K562 (cell line): Measurements from ENCODE around the gene NDUFB10. TPM values are rescaled to one million over a fixed set of nuclear protein-coding genes. Genes with fewer than 3 reads are reported as not detected.
A peak's percentile ranks its signal among the peaks of the same experiment; 100 is the strongest.

Experiments
- CHCHD3 ChIP-seq: fragments of 250-450 bp; sonication (Bioruptor Pico); IDR thresholded peaks from 2 replicates; pipeline ENCODE4 v2.1.2; 2022; ENCODE audit warnings: mild to moderate bottlenecking
- EP400 ChIP-seq: fragments of 450-650 bp; IDR thresholded peaks from 2 replicates; pipeline ENCODE4 v1.6.1; 2017; ENCODE audit warnings: antibody characterized with exemption, mild to moderate bottlenecking, moderate library complexity
- HCFC1 ChIP-seq: IDR thresholded peaks from 2 replicates; pipeline ENCODE4 v1.6.1; 2012; ENCODE audit warnings: low read depth, low read length, improper control_type of control experiment
- JUN ChIP-seq, 2 experiments: sonication (generic) in 1 of 2; formaldehyde crosslinking in 1 of 2; IDR thresholded peaks; 2 replicates each; pipeline versions ENCODE4 v1.6.1 to v1.8.0; 2012 to 2022; ENCODE audit warnings: borderline replicate concordance in 2 of 2, mild to moderate bottlenecking in 2 of 2, improper control_type of control experiment in 1 of 2, low read depth in 1 of 2, low read length in 1 of 2, missing genetic modification reagents in 1 of 2
- JUND ChIP-seq, 2 experiments: IDR thresholded peaks; 2 replicates in 1 of 2; 3 replicates in 1 of 2; pipeline ENCODE4 v1.6.1; 2011; ENCODE audit warnings: borderline replicate concordance in 2 of 2, low read depth in 2 of 2, low read length in 2 of 2, improper control_type of control experiment in 1 of 2, missing biosample characterization in 1 of 2, missing genetic modification characterization in 1 of 2, missing genetic modification reagents in 1 of 2
- KAT7 ChIP-seq: sonication (generic); formaldehyde crosslinking; IDR thresholded peaks from 2 replicates; pipeline ENCODE4 v1.8.0; 2022; ENCODE audit warnings: missing genetic modification reagents, mild to moderate bottlenecking, borderline replicate concordance
- KAT8 ChIP-seq: fragments of 450-650 bp; IDR thresholded peaks from 2 replicates; pipeline ENCODE4 v1.6.1; 2016; ENCODE audit warnings: low read depth, mild to moderate bottlenecking
- LCOR ChIP-seq: sonication (generic); formaldehyde crosslinking; IDR thresholded peaks from 2 replicates; pipeline ENCODE4 v1.8.0; 2022; ENCODE audit warnings: mild to moderate bottlenecking, missing genetic modification reagents
- MTF1 ChIP-seq: fragments of 250-450 bp; sonication (Bioruptor Pico); IDR thresholded peaks from 2 replicates; pipeline ENCODE4 v1.9.0; 2021; ENCODE audit warnings: moderate library complexity, mild to moderate bottlenecking, inconsistent platforms, borderline replicate concordance
- RBBP5 ChIP-seq: fragments of 200-600 bp; sonication (generic); IDR thresholded peaks from 2 replicates; pipeline ENCODE4 v1.6.1; 2012; ENCODE audit warnings: borderline replicate concordance, mild to moderate bottlenecking, low read length, control low read depth, inconsistent platforms; ENCODE audit not compliant: insufficient read depth, poor library complexity, severe bottlenecking
- RBM25 ChIP-seq: fragments of 200-400 bp; formaldehyde crosslinking; IDR thresholded peaks from 2 replicates; pipeline ENCODE4 v1.6.1; 2018; ENCODE audit warnings: low read length, low read depth, moderate library complexity; ENCODE audit not compliant: severe bottlenecking
- RFX7 ChIP-seq: fragments of 250-450 bp; sonication (Bioruptor Pico); IDR thresholded peaks from 2 replicates; pipeline ENCODE4 v1.5.1; 2021; ENCODE audit warnings: mild to moderate bottlenecking
- SREBF1 ChIP-seq: fragments of 150-350 bp; IDR thresholded peaks from 2 replicates; pipeline ENCODE4 v1.6.1; 2014; ENCODE audit warnings: antibody characterized with exemption, low read depth, low read length, borderline replicate concordance
- TAF15 ChIP-seq: fragments of 200-400 bp; formaldehyde crosslinking; IDR thresholded peaks from 2 replicates; pipeline ENCODE4 v1.6.1; 2017; ENCODE audit warnings: mild to moderate bottlenecking, low read depth, low read length, moderate library complexity
- TFAP4 ChIP-seq: sonication (generic); formaldehyde crosslinking; IDR thresholded peaks from 2 replicates; pipeline ENCODE4 v1.8.0; 2022; ENCODE audit warnings: missing genetic modification reagents, mild to moderate bottlenecking, moderate library complexity, borderline replicate concordance
- ZBTB17 ChIP-seq: fragments of 450-650 bp; formaldehyde crosslinking; IDR thresholded peaks from 2 replicates; pipeline ENCODE4 v1.4.0; 2020; ENCODE audit warnings: mild to moderate bottlenecking
- ZNF133 ChIP-seq: fragments of 250-450 bp; sonication (Bioruptor Pico); IDR thresholded peaks from 2 replicates; pipeline ENCODE4 v1.4.0; 2020; ENCODE audit warnings: mild to moderate bottlenecking
- ZNF280B ChIP-seq: fragments of 250-450 bp; sonication (Bioruptor Pico); IDR thresholded peaks from 2 replicates; pipeline ENCODE4 v1.5.1; 2021; ENCODE audit warnings: mild to moderate bottlenecking
- ZNF347 ChIP-seq: fragments of 450-650 bp; formaldehyde crosslinking; IDR thresholded peaks from 2 replicates; pipeline ENCODE4 v1.4.0; 2020; ENCODE audit warnings: low read depth, mild to moderate bottlenecking, moderate library complexity
- ZNF507 ChIP-seq: conservative IDR thresholded peaks from 2 replicates; pipeline ENCODE4 v1.6.1; 2017; ENCODE audit warnings: missing genetic modification characterization, missing compliant biosample characterization
- polyA plus RNA-seq, 8 experiments: library from polyadenylated mRNA; depleted of rRNA in 4 of 8; stranded (reverse) in 5 of 8; unstranded in 3 of 8; fragments of >200 nt; fragmentation: Nextera tagmentation in 2 of 8; fragmentation: Illumina TruSeq in 1 of 8; extraction: Ambion mirVana in 2 of 8; extraction: Trizol in 1 of 8; gene quantifications; 2 replicates each; pipeline versions ENCODE4 v1.2.1 to v1.2.3, GENCODE V29; 2011 to 2014; ENCODE audit warnings: inconsistent platforms in 1 of 8, missing spikeins in 1 of 8
- total RNA-seq, 7 experiments: library from RNA; depleted of rRNA in 6 of 7; stranded (reverse); fragments of >200 nt in 6 of 7; fragmentation: Illumina TruSeq in 2 of 7; extraction: Trizol in 2 of 7; gene quantifications; 2 replicates each; pipeline versions ENCODE4 v1.2.1 to v1.2.3, GENCODE V29; 2011 to 2021; ENCODE audit warnings: low replicate concordance in 1 of 7
- TF ChIP-seq, protein P1 (sequence below), 2 experiments: IDR thresholded peaks in 1 of 2; conservative IDR thresholded peaks in 1 of 2; 2 replicates each; pipeline ENCODE4 v1.6.1; 2016; ENCODE audit warnings: low read depth in 2 of 2, mild to moderate bottlenecking in 1 of 2, missing compliant biosample characterization in 1 of 2, missing genetic modification characterization in 1 of 2, moderate library complexity in 1 of 2

NDUFB10 gene
- total and polyA plus RNA-seq, 9 of the 15 experiments (the other 6 are each of a cell fraction or from before 2014, with no cell fraction given): 69.3 to 527 (median 161) TPM

DNA sequence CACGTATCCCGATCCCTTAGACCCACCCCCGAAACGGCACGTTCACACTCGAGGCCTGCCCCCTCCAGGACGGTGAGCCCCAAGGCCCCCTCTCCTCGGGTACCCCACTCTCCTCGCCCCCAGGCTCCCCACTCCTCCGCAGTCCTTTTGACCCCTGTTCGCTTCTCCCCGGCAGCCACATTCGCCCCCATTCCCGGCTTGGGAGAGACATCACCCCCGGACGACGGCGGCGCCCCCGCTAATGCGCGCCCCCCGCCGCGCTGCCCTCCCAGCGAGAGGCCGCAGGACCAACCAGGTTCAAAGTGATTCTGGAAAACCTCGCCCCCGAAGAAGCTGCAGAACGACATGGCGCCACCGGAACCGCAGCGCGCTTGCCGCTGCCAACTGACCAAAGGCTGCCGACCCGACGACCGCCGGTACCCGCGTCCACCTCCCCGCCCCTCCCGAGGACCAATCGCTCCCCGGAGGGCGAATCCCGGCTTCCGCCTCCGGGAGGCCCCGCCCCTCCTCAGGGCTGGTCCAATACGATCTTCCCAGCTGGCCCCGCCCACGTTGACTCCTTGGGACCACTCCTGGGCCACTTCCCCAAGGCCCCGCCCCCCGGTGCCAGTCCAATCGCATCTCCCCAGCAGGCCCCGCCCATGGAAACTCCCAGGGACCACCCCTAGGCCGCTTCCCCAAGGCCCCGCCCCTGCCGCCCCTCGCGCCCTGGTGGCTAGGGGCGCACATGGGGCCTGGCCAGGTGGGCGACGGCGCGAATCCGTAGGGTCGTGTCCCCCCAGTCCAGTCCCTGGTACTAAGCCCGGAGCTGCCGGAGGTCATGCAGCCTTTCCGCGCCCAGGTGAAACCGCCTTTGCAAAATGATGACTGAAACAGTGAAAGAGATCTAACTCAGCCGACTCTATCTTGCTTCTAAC is 16.3 kb upstream of the NDUFB10 start, which contains the start of gene MSRB1 (continued):
- TF ChIP-seq TFAP4 (CRISPR knock-in tag) (peak; percentile 90), LCOR (CRISPR knock-in tag) (no peak), KAT8 (no peak), JUN (IDR thresholded peaks at IDR 0.05; ENCODE audit: borderline replicate concordance, low read depth, low read length) (no peak), JUN (CRISPR knock-in tag; IDR thresholded peaks at IDR 0.05; ENCODE audit: borderline replicate concordance) (no peak), ZNF347 (no peak), TAF15 (no peak), ZNF507 (no peak), SREBF1 (no peak), CHCHD3 (no peak), ZNF133 (no peak), HCFC1 (no peak), RBBP5 (no peak), MTF1 (no peak), KAT7 (CRISPR knock-in tag) (no peak), ZNF280B (no peak), RBM25 (no peak), ZBTB17 (no peak), JUND (IDR thresholded peaks at IDR 0.05; ENCODE audit: borderline replicate concordance, low read depth, low read length) (no peak), JUND (tag; IDR thresholded peaks at IDR 0.05; ENCODE audit: borderline replicate concordance, low read depth, low read length) (no peak), EP400 (no peak), RFX7 (no peak)
- TF ChIP-seq, protein P1, sequence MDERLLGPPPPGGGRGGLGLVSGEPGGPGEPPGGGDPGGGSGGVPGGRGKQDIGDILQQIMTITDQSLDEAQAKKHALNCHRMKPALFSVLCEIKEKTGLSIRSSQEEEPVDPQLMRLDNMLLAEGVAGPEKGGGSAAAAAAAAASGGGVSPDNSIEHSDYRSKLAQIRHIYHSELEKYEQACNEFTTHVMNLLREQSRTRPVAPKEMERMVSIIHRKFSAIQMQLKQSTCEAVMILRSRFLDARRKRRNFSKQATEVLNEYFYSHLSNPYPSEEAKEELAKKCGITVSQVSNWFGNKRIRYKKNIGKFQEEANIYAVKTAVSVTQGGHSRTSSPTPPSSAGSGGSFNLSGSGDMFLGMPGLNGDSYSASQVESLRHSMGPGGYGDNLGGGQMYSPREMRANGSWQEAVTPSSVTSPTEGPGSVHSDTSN (CRISPR knock-in tag; IDR thresholded peaks at IDR 0.05; ENCODE audit: low read depth): no peak
- TF ChIP-seq, protein P1 (tag; conservative IDR thresholded peaks at IDR 0.05; ENCODE audit: low read depth): no peak
